Measurements from ENCODE around the gene TFF3.

TFF3 gene

GRCh38 chr21:42352441-42353095, 37.4 kb upstream of the TFF3 start:
- DNase-seq (ENCODE audit: low read depth, low spot score), result no peak
- TF ChIP-seq, protein P1, sequence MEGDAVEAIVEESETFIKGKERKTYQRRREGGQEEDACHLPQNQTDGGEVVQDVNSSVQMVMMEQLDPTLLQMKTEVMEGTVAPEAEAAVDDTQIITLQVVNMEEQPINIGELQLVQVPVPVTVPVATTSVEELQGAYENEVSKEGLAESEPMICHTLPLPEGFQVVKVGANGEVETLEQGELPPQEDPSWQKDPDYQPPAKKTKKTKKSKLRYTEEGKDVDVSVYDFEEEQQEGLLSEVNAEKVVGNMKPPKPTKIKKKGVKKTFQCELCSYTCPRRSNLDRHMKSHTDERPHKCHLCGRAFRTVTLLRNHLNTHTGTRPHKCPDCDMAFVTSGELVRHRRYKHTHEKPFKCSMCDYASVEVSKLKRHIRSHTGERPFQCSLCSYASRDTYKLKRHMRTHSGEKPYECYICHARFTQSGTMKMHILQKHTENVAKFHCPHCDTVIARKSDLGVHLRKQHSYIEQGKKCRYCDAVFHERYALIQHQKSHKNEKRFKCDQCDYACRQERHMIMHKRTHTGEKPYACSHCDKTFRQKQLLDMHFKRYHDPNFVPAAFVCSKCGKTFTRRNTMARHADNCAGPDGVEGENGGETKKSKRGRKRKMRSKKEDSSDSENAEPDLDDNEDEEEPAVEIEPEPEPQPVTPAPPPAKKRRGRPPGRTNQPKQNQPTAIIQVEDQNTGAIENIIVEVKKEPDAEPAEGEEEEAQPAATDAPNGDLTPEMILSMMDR (IDR thresholded peaks at IDR 0.05; ENCODE audit: low read depth, low read length), result no peak
- no peak overlapping the region for H3K4me3 ChIP-seq (ENCODE audit: low read depth, low read length)
- in situ Hi-C loops (cut with HindIII; ENCODE audit: low sequenced_read_pairs), result no loop called here

- TF ChIP-seq, protein P1 (IDR thresholded peaks at IDR 0.05; ENCODE audit: low read depth, low read length), result no peak
- in situ Hi-C loops (cut with HindIII; ENCODE audit: low sequenced_read_pairs), result no loop called here
- no peak for DNase-seq (ENCODE audit: low read depth, low spot score)
- no peak overlapping the region for H3K4me3 ChIP-seq (ENCODE audit: low read depth, low read length)
These were observed 36.6 kb upstream of the TFF3 start for GRCh38 chr21:42351626-42352440.

GRCh38 chr21:42350927-42351426, 35.8 kb upstream of the TFF3 start, which contains the start of gene TFF2:
TSS of gene TFF2 (minus strand) at chr21:42350994. CDS start at chr21:42350957, 37 bp downstream.
- no peak within 1 kb of the TSS for H3K4me3 ChIP-seq (ENCODE audit: low read depth, low read length)
- TF ChIP-seq, protein P1 (IDR thresholded peaks at IDR 0.05; ENCODE audit: low read depth, low read length), result no peak
- in situ Hi-C loops (cut with HindIII; ENCODE audit: low sequenced_read_pairs), result no loop called here
- DNase-seq (ENCODE audit: low read depth, low spot score), result no peak

- H3K4me3 ChIP-seq (ENCODE audit: low read depth, low read length), result no peak overlapping the region
- in situ Hi-C loops (cut with HindIII; ENCODE audit: low sequenced_read_pairs), result no loop called here
- TF ChIP-seq, protein P1 (IDR thresholded peaks at IDR 0.05; ENCODE audit: low read depth, low read length), result no peak
- no peak for DNase-seq (ENCODE audit: low read depth, low spot score)
These were observed 35.2 kb upstream of the TFF3 start for GRCh38 chr21:42350318-42350910.

DNA sequence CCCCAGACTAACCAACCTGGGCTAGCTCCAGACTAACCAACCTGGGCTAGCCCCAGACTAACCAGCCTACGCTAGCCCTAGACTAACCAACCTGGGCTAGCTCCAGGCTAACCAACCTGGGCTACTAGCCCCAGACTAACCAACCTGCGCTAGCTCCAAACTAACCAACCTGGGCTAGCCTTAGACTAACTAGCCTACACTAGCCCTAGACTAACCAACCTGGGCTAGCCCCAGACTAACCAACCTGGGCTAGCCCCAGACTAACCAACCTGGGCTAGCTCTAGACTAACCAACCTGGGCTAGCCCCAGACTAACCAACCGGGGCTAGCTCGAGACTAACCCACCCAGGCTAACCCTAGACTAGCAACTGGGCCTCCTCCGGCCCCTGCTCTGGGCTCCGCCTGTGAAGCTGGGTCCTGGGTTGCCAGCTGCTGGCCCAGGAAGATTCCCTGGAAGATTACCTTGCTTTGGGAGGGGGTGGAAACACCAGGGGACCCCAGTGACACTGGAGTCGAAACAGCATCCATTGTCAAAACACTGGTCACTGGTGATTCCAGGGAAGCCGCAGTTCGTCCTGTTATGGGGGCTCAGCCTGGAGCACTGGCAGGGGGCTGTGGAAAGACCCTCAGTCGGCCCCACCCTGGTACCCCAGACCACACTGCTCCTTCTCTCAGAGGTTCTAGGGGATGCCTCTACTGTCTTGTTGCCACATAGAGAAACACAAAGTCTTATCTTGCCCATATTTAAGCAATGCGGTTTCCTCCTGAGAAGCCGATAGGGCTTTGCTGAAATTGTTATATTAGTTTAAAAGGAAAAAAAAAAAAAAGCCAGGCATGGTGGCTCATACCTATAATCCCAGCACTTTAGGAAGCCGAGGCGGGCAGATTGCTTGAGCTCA, 34.5 kb upstream of the TFF3 start:
- DNase-seq (ENCODE audit: low read depth, low spot score), result no peak
- in situ Hi-C loops (cut with HindIII; ENCODE audit: low sequenced_read_pairs), result no loop called here
- TF ChIP-seq, protein P1 (IDR thresholded peaks at IDR 0.05; ENCODE audit: low read depth, low read length), result no peak
- H3K4me3 ChIP-seq (ENCODE audit: low read depth, low read length), result no peak overlapping the region

DNA sequence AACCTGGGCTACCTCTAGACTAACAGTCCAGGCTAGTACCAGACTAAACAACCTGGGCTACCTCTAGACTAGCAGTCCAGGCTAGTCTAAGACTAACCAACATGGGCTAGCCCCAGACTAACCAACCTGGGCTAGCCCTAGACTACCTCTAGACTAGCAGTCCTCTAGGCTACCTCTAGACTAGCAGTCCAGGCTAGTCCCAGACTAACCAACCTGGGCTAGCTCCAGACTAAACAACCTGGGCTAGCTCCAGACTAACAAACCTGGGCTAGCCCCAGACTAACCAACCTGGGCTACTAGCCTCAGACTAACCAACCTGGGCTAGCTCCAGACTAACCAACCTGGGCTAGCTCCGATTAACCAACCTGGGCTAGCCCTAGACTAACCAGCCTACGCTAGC, 33.6 kb upstream of the TFF3 start:
- no peak for DNase-seq (ENCODE audit: low read depth, low spot score)
- in situ Hi-C loops (cut with HindIII; ENCODE audit: low sequenced_read_pairs), result no loop called here
- TF ChIP-seq, protein P1 (IDR thresholded peaks at IDR 0.05; ENCODE audit: low read depth, low read length), result no peak
- H3K4me3 ChIP-seq (ENCODE audit: low read depth, low read length), result no peak overlapping the region

Measured in astrocyte of the spinal cord (primary cell).